Measurements from ENCODE around the gene ARHGAP22.

DNA sequence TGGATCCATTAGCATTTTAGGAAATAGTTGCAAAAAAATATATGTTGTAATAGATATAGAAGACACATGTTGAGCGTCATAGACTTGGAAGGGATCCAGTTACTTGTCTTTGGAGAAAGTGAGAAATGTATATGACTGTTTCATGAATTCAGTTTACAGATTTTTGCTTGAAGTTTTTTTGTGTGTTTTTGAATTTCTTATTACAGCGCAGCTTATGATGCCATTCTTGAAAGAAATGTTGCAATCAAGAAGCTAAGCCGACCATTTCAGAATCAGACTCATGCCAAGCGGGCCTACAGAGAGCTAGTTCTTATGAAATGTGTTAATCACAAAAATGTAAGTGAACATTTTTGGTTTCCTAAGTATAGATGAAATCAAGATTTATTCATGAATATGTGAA, 200.2 kb downstream of the ARHGAP22 start:
- TF ChIP-seq, protein P1, sequence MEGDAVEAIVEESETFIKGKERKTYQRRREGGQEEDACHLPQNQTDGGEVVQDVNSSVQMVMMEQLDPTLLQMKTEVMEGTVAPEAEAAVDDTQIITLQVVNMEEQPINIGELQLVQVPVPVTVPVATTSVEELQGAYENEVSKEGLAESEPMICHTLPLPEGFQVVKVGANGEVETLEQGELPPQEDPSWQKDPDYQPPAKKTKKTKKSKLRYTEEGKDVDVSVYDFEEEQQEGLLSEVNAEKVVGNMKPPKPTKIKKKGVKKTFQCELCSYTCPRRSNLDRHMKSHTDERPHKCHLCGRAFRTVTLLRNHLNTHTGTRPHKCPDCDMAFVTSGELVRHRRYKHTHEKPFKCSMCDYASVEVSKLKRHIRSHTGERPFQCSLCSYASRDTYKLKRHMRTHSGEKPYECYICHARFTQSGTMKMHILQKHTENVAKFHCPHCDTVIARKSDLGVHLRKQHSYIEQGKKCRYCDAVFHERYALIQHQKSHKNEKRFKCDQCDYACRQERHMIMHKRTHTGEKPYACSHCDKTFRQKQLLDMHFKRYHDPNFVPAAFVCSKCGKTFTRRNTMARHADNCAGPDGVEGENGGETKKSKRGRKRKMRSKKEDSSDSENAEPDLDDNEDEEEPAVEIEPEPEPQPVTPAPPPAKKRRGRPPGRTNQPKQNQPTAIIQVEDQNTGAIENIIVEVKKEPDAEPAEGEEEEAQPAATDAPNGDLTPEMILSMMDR (conservative IDR thresholded peaks at IDR 0.05; ENCODE audit: low read length), result no peak
- TF ChIP-seq EZH2phosphoT487 (IDR thresholded peaks at IDR 0.05; ENCODE audit: borderline replicate concordance, low read depth, low read length), result no peak

Measured in OCI-LY7 (cell line).